Endothelial cell (in vitro differentiated cells): ENCODE measurements around the gene C5orf63. TPM values are rescaled to one million over a fixed set of nuclear protein-coding genes. Genes with fewer than 3 reads are reported as not detected.

ENCODE experiments used
- DNase-seq: peaks from one replicate; pipeline ENCODE4 v3.0.0; 2021; ENCODE audit warnings: low spot score
- H3K27ac Mint-ChIP-seq: one replicate; pipeline ENCODE4 v1.8.0; 2021; ENCODE audit warnings: mixed read lengths, inconsistent platforms; ENCODE audit not compliant: unreplicated experiment
- H3K27me3 Mint-ChIP-seq: one replicate; pipeline ENCODE4 v1.8.0; 2021; ENCODE audit warnings: mild to moderate bottlenecking, moderate library complexity, mixed read lengths, inconsistent platforms; ENCODE audit not compliant: unreplicated experiment
- H3K36me3 Mint-ChIP-seq: one replicate; pipeline ENCODE4 v1.8.0; 2021; ENCODE audit warnings: mild to moderate bottlenecking, low read depth, mixed read lengths, inconsistent platforms; ENCODE audit not compliant: unreplicated experiment
- H3K4me1 Mint-ChIP-seq: one replicate; pipeline ENCODE4 v1.8.0; 2021; ENCODE audit warnings: mild to moderate bottlenecking, mixed read lengths, inconsistent platforms; ENCODE audit not compliant: unreplicated experiment
- H3K4me3 Mint-ChIP-seq: one replicate; pipeline ENCODE4 v1.8.0; 2021; ENCODE audit warnings: mild to moderate bottlenecking, mixed read lengths, inconsistent platforms; ENCODE audit not compliant: unreplicated experiment
- H3K9me3 Mint-ChIP-seq: one replicate; pipeline ENCODE4 v1.8.0; 2021; ENCODE audit warnings: mixed read lengths, inconsistent platforms; ENCODE audit not compliant: unreplicated experiment
- CTCF ChIP-seq: fragments of 200-600 bp; sonication (generic); IDR thresholded peaks from one replicate; pipeline ENCODE4 v1.5.0; 2021; ENCODE audit warnings: antibody characterized with exemption; ENCODE audit not compliant: unreplicated experiment
- total RNA-seq: library from RNA; stranded (reverse); fragmentation: NEBNext Ultra II Directional; extraction: Animal tissue kit (Norgen Biotek cat#: 25700); gene quantifications from one replicate; pipeline ENCODE4 v1.2.1, GENCODE V29; 2021; ENCODE audit not compliant: unreplicated experiment

C5orf63 gene
- total RNA-seq, 1 donor from 2014 or later: 2.0 TPM

GRCh38 chr5:127031863-127032232 is 41.5 kb downstream of the C5orf63 start:
- no peak overlapping the region for H3K27ac Mint-ChIP-seq
- TF ChIP-seq CTCF: no peak
- no peaks in the 10 kb centered on the region for H3K36me3 Mint-ChIP-seq
- peaks cover 6% of the 10 kb centered on the region for H3K27me3 Mint-ChIP-seq
- H3K9me3 Mint-ChIP-seq: no peaks in the 10 kb centered on the region
- peak overlapping the region; percentile 90 for H3K4me3 Mint-ChIP-seq
- H3K4me1 Mint-ChIP-seq: peaks cover 31% of the 10 kb centered on the region
- no peak for DNase-seq

DNA sequence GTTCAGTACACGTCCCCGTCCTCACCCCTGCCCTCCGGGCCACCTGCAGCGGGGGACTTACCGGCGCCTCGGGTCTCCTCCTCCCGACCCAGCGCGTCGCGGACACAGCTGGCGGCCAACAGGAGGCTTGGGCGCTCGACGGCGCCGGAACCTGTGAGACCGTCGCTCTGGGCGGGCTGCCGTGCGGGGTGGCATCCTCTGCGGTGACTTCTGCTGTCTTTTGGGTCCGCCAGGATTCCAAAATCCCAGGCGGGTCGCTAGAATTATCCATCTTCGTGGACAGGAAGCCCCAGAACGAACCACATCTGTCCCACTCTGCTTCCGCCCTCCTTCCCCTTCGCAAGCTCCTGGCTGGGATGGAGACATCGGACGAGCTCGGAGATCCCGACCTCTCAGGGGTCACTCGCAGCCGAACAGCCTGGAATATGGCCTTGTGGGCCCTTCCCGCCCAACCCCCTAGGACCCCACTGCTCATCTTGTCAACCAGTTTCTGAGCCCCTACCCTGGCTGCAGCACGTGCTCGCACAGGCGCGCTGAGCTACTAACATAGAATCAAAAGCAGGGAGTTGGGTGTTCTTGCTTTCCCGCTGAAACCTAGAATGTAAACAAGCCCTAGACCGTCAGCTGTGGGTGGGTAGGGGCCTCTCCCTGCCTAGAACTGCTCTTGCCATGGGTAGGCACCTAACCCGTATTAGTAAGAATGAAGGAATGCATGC is 42.0 kb downstream of the C5orf63 start:
- H3K27ac Mint-ChIP-seq: no peak overlapping the region
- peaks cover 6% of the 10 kb centered on the region for H3K27me3 Mint-ChIP-seq
- H3K36me3 Mint-ChIP-seq: no peaks in the 10 kb centered on the region
- H3K4me1 Mint-ChIP-seq: peaks cover 34% of the 10 kb centered on the region
- no peaks in the 10 kb centered on the region for H3K9me3 Mint-ChIP-seq
- no peak for DNase-seq
- H3K4me3 Mint-ChIP-seq: peak overlapping the region; percentile 90
- TF ChIP-seq CTCF: no peak

DNA sequence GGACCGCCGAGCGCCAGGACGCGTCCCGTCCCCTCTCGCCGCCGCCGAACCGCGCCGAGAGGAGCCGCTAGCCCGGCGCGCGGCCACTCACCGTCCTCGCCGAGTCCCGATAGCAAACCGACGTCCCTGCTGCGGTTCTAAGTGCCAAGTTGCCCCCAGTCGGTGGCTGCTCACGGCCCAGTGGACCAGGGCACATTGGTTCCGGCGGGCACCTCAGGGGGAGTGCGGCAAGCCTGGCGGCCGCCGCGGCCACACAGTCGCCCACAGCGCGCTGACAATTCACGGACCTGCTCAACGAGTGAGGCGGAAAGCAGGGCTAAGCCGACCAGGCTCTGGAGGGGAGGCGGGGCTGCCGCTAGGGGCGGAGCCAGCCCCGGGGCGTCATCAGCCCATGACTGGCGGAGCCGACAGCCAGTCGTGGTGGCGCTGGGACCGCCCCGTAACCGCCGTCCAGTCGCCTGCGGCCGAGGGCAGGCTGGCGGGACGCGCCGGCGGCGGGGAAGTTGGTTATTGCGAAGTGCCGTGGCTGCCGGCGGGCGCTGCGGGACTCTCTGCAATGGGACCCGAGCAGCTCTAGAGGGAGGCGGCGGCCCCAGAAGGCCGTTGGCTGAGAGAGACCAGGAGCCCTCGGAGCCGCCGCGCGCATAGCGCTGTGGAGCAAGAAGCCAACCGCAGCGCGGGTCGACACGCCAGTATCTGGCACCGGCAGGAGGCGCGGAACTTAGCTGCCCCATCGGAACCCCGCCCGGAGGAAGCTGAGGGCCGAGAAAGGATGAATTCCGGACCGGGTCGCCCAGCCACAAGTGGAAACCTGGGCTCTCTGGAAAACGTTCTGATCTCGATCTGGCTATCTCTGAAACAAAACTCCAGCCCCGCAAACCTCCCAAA is 42.8 kb downstream of the C5orf63 start, which contains the start of gene MARCHF3:
TSS of gene MARCHF3 (minus strand) at position 300 of the 888 bp plus-strand sequence. CDS start 112,387 bp downstream, outside the sequence.
- Mint-ChIP-seq H3K27me3 (peaks cover 6% of the 10 kb centered on the region), H3K36me3 (no peaks in the 10 kb centered on the region), H3K4me3 (peak within 1 kb of the TSS; percentile 92), H3K9me3 (no peaks in the 10 kb centered on the region), H3K4me1 (peaks cover 37% of the 10 kb centered on the region), H3K27ac (peak within 1 kb of the TSS; percentile 42)
- DNase-seq: peak; percentile 97
- TF ChIP-seq CTCF: no peak

- Mint-ChIP-seq H3K27ac (peak overlapping the region; percentile 42), H3K27me3 (peaks cover 6% of the 10 kb centered on the region), H3K4me1 (peaks cover 37% of the 10 kb centered on the region), H3K36me3 (no peaks in the 10 kb centered on the region), H3K9me3 (no peaks in the 10 kb centered on the region), H3K4me3 (peak overlapping the region; percentile 92)
- TF ChIP-seq CTCF: no peak
- DNase-seq: peak; percentile 64
These were observed 43.6 kb downstream of the C5orf63 start for GRCh38 chr5:127029581-127030258.
